Activated B cell treated with CpG ODN at 0.5 μM for 24 hours (primary cell): Measurements from ENCODE around the gene TNNI3K. TPM values are rescaled to one million over a fixed set of nuclear protein-coding genes. Genes with fewer than 3 reads are reported as not detected.

Experiments used
- ATAC-seq: fragments of 200-7000 bp; cut with Tn5 transposase; one replicate; pipeline ENCODE4 v1.10.0; 2021; ENCODE audit warnings: low read depth, mild to moderate bottlenecking, moderate library complexity
- CTCF ChIA-PET: fragments of 350-600 bp; sonication (Branson Sonifier 250); formaldehyde crosslinking; loops from one replicate; lab custom pipeline; 2021; ENCODE audit warnings: antibody characterized with exemption; lab: Charles Lee
- POLR2A ChIA-PET: fragments of 350-600 bp; sonication (Branson Sonifier 250); formaldehyde crosslinking; loops from one replicate; lab custom pipeline; 2021; ENCODE audit warnings: antibody characterized with exemption; lab: Charles Lee
- DNase-seq: peaks from one replicate; pipeline ENCODE4 v3.0.0; 2022
- H3K27ac Mint-ChIP-seq: one replicate; pipeline ENCODE4 v1.8.0; 2020; ENCODE audit warnings: mixed read lengths
- H3K27me3 Mint-ChIP-seq: one replicate; pipeline ENCODE4 v1.8.0; 2021; ENCODE audit warnings: mixed read lengths
- H3K36me3 Mint-ChIP-seq: one replicate; pipeline ENCODE4 v1.8.0; 2021; ENCODE audit warnings: low read depth, mixed read lengths
- H3K4me1 Mint-ChIP-seq: one replicate; pipeline ENCODE4 v1.8.0; 2021; ENCODE audit warnings: mixed read lengths
- H3K4me3 Mint-ChIP-seq: one replicate; pipeline ENCODE4 v1.8.0; 2020; ENCODE audit warnings: mild to moderate bottlenecking, mixed read lengths
- H3K9me3 Mint-ChIP-seq: one replicate; pipeline ENCODE4 v1.8.0; 2020; ENCODE audit warnings: mixed read lengths
- intact Hi-C: fragments of 100-400 bp; cut with micrococcal nuclease; formaldehyde crosslinking; loops from one replicate; pipeline ENCODE4 v1.15.1; 2024
- total RNA-seq: library from RNA; stranded (reverse); gene quantifications from 2 replicates; pipeline ENCODE4 v1.2.3, GENCODE V29; 2022
- TF ChIP-seq, protein P1 (sequence below): fragments of 200-600 bp; IDR thresholded peaks from one replicate; pipeline ENCODE4 v1.8.0; 2022; ENCODE audit warnings: antibody characterized with exemption, mild to moderate bottlenecking

TNNI3K gene
- total RNA-seq, 1 donor from 2014 or later = not detected

GRCh38 chr1:74452035-74452434, 216.8 kb downstream of the TNNI3K start:
- no peaks in the 10 kb centered on the region for H3K27me3 Mint-ChIP-seq
- no peaks in the 10 kb centered on the region for H3K36me3 Mint-ChIP-seq
- ATAC-seq (no peak), DNase-seq (no peak)
- no peaks in the 10 kb centered on the region for H3K4me1 Mint-ChIP-seq
- ChIA-PET POLR2A (no interaction called here), CTCF (no interaction called here)
- no peak overlapping the region for H3K27ac Mint-ChIP-seq
- intact Hi-C loops = no loop called here
- no peak overlapping the region for H3K4me3 Mint-ChIP-seq
- TF ChIP-seq, protein P1, sequence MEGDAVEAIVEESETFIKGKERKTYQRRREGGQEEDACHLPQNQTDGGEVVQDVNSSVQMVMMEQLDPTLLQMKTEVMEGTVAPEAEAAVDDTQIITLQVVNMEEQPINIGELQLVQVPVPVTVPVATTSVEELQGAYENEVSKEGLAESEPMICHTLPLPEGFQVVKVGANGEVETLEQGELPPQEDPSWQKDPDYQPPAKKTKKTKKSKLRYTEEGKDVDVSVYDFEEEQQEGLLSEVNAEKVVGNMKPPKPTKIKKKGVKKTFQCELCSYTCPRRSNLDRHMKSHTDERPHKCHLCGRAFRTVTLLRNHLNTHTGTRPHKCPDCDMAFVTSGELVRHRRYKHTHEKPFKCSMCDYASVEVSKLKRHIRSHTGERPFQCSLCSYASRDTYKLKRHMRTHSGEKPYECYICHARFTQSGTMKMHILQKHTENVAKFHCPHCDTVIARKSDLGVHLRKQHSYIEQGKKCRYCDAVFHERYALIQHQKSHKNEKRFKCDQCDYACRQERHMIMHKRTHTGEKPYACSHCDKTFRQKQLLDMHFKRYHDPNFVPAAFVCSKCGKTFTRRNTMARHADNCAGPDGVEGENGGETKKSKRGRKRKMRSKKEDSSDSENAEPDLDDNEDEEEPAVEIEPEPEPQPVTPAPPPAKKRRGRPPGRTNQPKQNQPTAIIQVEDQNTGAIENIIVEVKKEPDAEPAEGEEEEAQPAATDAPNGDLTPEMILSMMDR = no peak
- peaks cover 4% of the 10 kb centered on the region for H3K9me3 Mint-ChIP-seq

DNA sequence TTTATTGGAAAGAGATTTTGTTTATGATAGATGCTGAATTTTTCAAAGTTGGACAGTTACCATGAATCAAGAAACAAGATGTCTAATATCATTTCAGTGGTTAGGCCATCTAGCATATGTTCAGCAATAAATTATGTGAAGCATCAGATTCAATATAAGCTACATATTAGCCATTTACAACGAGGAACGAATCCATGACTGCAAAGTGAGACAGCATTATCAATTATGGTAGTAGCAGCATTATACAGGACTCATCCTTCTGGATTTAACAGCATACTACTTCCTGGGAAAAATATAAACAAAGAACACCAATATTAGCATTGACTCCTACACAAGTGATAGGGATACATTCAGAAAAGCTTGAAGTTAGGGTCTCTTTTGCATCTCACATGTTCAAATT, 218.1 kb downstream of the TNNI3K start:
- TF ChIP-seq, protein P1 = no peak
- no peaks in the 10 kb centered on the region for H3K27me3 Mint-ChIP-seq
- peaks cover 4% of the 10 kb centered on the region for H3K9me3 Mint-ChIP-seq
- no peak for ATAC-seq
- CTCF ChIA-PET = no interaction called here
- no peak for DNase-seq
- no peak overlapping the region for H3K4me3 Mint-ChIP-seq
- H3K36me3 Mint-ChIP-seq = no peaks in the 10 kb centered on the region
- POLR2A ChIA-PET = no interaction called here
- intact Hi-C loops = no loop called here
- H3K4me1 Mint-ChIP-seq = no peaks in the 10 kb centered on the region
- H3K27ac Mint-ChIP-seq = no peak overlapping the region

GRCh38 chr1:74455390-74455789, 220.2 kb downstream of the TNNI3K start:
- no peak overlapping the region for H3K4me3 Mint-ChIP-seq
- DNase-seq (no peak), ATAC-seq (no peak)
- POLR2A ChIA-PET = no interaction called here
- intact Hi-C loops = no loop called here
- no peaks in the 10 kb centered on the region for H3K36me3 Mint-ChIP-seq
- TF ChIP-seq, protein P1 = no peak
- no peaks in the 10 kb centered on the region for H3K4me1 Mint-ChIP-seq
- no peak overlapping the region for H3K27ac Mint-ChIP-seq
- no peaks in the 10 kb centered on the region for H3K27me3 Mint-ChIP-seq
- CTCF ChIA-PET = no interaction called here
- peaks cover 4% of the 10 kb centered on the region for H3K9me3 Mint-ChIP-seq

DNA sequence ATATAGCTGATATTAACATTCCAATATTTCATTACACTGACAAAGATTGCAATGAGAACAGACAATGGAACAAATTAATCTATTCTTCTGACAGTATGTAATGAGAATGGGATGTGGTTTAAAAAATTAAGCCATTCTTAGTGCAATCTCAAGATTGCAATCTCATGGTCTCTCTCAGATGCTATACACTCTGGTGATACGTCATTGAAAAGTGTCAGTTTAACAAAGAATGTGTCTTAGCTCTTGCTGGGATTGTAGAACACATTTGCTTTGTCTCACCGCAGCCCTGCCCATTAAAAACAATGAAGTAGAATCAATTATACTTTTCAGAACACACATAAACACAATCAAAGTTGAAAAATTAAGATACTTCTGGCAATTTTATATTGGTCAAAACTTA, 222.1 kb downstream of the TNNI3K start:
- TF ChIP-seq, protein P1 = no peak
- Mint-ChIP-seq H3K36me3 (no peaks in the 10 kb centered on the region), H3K4me3 (no peak overlapping the region), H3K4me1 (no peaks in the 10 kb centered on the region), H3K27ac (no peak overlapping the region), H3K27me3 (no peaks in the 10 kb centered on the region), H3K9me3 (no peaks in the 10 kb centered on the region)
- ChIA-PET CTCF (no interaction called here), POLR2A (no interaction called here)
- DNase-seq (no peak), ATAC-seq (no peak)
- intact Hi-C loops = no loop called here

- Mint-ChIP-seq H3K27me3 (no peaks in the 10 kb centered on the region), H3K4me3 (no peak overlapping the region), H3K27ac (no peak overlapping the region), H3K36me3 (no peaks in the 10 kb centered on the region), H3K4me1 (no peaks in the 10 kb centered on the region), H3K9me3 (no peaks in the 10 kb centered on the region)
- DNase-seq (no peak), ATAC-seq (no peak)
- ChIA-PET POLR2A (no interaction called here), CTCF (no interaction called here)
- TF ChIP-seq, protein P1 = no peak
- intact Hi-C loops = loop anchor here (10.0 kb wide), 1 partner anchor 619 kb away; no protein-coding TSS in a partner anchor
Observed at GRCh38 chr1:74463333-74463988, 228.3 kb downstream of the TNNI3K start.
